Lower leg skin (tissue), 3 donors: ENCODE measurements around the gene DHPS.

Experiments used
- POLR2A ChIP-seq, 2 donors: fragments of 450-650 bp; IDR thresholded peaks; one replicate each; pipeline ENCODE4 v1.6.1; 2016 to 2017; ENCODE audit warnings: antibody characterized with exemption in 2 of 2, mild to moderate bottlenecking in 1 of 2, moderate library complexity in 1 of 2
- TF ChIP-seq, protein P1 (sequence below), 3 donors: fragments of 450-650 bp; IDR thresholded peaks; one replicate each; pipeline ENCODE4 v1.5.1; 2016; ENCODE audit warnings: antibody characterized with exemption in 3 of 3, mild to moderate bottlenecking in 3 of 3, moderate library complexity in 2 of 3

DNA sequence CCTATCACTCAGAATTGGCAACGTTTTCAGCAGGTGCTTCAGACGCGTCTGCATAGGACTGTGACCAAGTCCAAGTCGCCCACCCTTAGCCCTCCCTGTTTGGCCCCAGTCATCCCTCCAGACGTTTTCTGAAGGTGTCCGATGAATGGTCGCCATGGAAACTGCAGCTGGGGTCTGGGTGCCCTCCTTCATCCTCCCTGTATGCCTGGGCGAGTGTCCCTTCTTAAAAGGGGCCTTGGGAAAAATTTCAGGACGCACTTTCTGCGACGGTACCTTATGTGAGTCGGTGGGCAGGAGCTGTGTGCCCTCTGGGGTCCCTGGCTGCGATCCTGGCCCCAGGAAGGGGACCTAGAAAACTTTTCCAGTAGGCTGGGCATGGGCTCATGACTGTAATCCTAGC lies 40.2 kb downstream of the DHPS start:
- no peak for TF ChIP-seq POLR2A (IDR thresholded peaks at IDR 0.05)
- TF ChIP-seq, protein P1, sequence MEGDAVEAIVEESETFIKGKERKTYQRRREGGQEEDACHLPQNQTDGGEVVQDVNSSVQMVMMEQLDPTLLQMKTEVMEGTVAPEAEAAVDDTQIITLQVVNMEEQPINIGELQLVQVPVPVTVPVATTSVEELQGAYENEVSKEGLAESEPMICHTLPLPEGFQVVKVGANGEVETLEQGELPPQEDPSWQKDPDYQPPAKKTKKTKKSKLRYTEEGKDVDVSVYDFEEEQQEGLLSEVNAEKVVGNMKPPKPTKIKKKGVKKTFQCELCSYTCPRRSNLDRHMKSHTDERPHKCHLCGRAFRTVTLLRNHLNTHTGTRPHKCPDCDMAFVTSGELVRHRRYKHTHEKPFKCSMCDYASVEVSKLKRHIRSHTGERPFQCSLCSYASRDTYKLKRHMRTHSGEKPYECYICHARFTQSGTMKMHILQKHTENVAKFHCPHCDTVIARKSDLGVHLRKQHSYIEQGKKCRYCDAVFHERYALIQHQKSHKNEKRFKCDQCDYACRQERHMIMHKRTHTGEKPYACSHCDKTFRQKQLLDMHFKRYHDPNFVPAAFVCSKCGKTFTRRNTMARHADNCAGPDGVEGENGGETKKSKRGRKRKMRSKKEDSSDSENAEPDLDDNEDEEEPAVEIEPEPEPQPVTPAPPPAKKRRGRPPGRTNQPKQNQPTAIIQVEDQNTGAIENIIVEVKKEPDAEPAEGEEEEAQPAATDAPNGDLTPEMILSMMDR (IDR thresholded peaks at IDR 0.05): no peak
